DOHH2 (cell line): ENCODE measurements around the gene USP16.

Experiments
- H3F3A ChIP-seq: fragments of 200-600 bp; sonication (generic), shearing (Covaris generic); 2 replicates; pipeline ENCODE4 v1.6.0; 2016; ENCODE audit warnings: antibody characterized with exemption, mild to moderate bottlenecking; ENCODE audit not compliant: control insufficient read depth, insufficient read depth
- H3K27ac ChIP-seq: fragments of 200-600 bp; sonication (generic); 2 replicates; pipeline ENCODE4 v1.5.1; 2014; ENCODE audit warnings: low read depth, mild to moderate bottlenecking, low read length, moderate library complexity
- H3K27me3 ChIP-seq: fragments of 200-600 bp; sonication (generic); 2 replicates; pipeline ENCODE4 v1.6.1; 2014; ENCODE audit warnings: mild to moderate bottlenecking, low read length, mixed read lengths; ENCODE audit not compliant: control insufficient read depth
- H3K36me3 ChIP-seq: fragments of 200-600 bp; sonication (generic); 2 replicates; pipeline ENCODE4 v1.6.1; 2014; ENCODE audit warnings: mild to moderate bottlenecking, low read length, moderate library complexity, mixed read lengths; ENCODE audit not compliant: control insufficient read depth
- H3K4me1 ChIP-seq: fragments of 200-600 bp; sonication (generic); 2 replicates; pipeline ENCODE4 v1.6.1; 2014; ENCODE audit warnings: mild to moderate bottlenecking, low read length, mixed read lengths; ENCODE audit not compliant: control insufficient read depth
- H3K4me2 ChIP-seq: fragments of 200-600 bp; sonication (generic); 2 replicates; pipeline ENCODE4 v1.6.0; 2014; ENCODE audit warnings: mild to moderate bottlenecking, low read length, moderate library complexity
- H3K4me3 ChIP-seq: fragments of 200-600 bp; sonication (generic); 2 replicates; pipeline ENCODE4 v1.5.1; 2014; ENCODE audit warnings: mild to moderate bottlenecking, low read length, mixed read lengths
- H3K79me2 ChIP-seq: fragments of 200-600 bp; sonication (generic); 2 replicates; pipeline ENCODE4 v1.6.1; 2014; ENCODE audit warnings: mild to moderate bottlenecking, low read length, mixed read lengths; ENCODE audit not compliant: control insufficient read depth
- H3K9me2 ChIP-seq: fragments of 200-600 bp; sonication (generic); replicated peaks from 2 replicates; pipeline ENCODE4 v1.6.1; 2014; ENCODE audit warnings: mild to moderate bottlenecking, low read length, mixed read lengths; ENCODE audit not compliant: control insufficient read depth
- H3K9me3 ChIP-seq: fragments of 200-600 bp; sonication (generic); 2 replicates; pipeline ENCODE4 v1.6.1; 2014; ENCODE audit warnings: antibody characterized with exemption, low read length, mixed read lengths; ENCODE audit not compliant: control insufficient read depth, insufficient read depth
- H4K20me1 ChIP-seq: fragments of 200-600 bp; sonication (generic); 2 replicates; pipeline ENCODE4 v1.6.0; 2014; ENCODE audit warnings: low read depth, mild to moderate bottlenecking, antibody characterized with exemption, low read length, moderate library complexity; ENCODE audit not compliant: control insufficient read depth, insufficient read depth
- CTCF ChIP-seq: fragments of 200-600 bp; sonication (generic); IDR thresholded peaks from one replicate; pipeline ENCODE4 v1.5.1; 2014; ENCODE audit warnings: antibody characterized with exemption, mild to moderate bottlenecking, low read depth, low read length; ENCODE audit not compliant: poor library complexity, severe bottlenecking
- EZH2phosphoT487 ChIP-seq: fragments of 200-600 bp; sonication (generic); IDR thresholded peaks from 2 replicates; pipeline ENCODE4 v1.6.1; 2017; ENCODE audit warnings: borderline replicate concordance, mild to moderate bottlenecking, antibody characterized with exemption, low read length, moderate library complexity, mixed read lengths

USP16 gene

DNA sequence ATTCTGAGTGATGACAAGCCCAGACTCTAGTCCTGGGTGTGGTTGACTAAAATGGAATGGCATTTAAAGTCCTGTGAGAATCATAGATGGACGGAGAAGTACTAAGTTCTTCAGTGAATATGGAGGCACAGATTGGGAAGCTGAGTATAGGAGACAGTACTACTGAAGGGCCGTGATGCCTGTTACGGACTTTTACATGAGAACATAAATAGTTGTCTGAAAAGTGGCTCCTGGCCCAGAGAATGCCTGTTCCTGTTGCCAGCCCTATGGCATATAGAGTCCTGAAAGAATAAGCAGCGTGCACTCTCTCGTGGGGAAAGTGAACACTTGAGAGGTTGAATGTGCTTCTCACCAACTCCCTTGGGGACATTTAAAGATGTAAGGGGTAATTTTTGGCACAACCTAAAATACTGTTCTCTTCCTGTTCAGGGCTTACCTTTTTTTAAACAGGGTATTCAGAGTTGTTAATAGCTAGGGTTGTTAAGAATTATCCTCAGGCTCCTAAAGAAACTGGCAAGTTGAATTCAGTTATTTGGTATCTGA lies 28.6 kb downstream of the USP16 start:
- H3F3A ChIP-seq: peaks cover 38% of the 10 kb centered on the region
- no peaks in the 10 kb centered on the region for H4K20me1 ChIP-seq
- TF ChIP-seq CTCF (no peak), EZH2phosphoT487 (no peak)
- no peaks in the 10 kb centered on the region for H3K4me1 ChIP-seq
- 0 out of 2 replicates have a peak, but pooled peaks cover 2% of the 10 kb centered on the region for H3K79me2 ChIP-seq
- H3K36me3 ChIP-seq: peaks cover 91% of the 10 kb centered on the region
- H3K4me2 ChIP-seq: no peak overlapping the region
- no peak overlapping the region for H3K4me3 ChIP-seq
- H3K9me2 ChIP-seq: no peaks in the 10 kb centered on the region
- no peak overlapping the region for H3K27ac ChIP-seq
- H3K9me3 ChIP-seq: no peaks in the 10 kb centered on the region
- H3K27me3 ChIP-seq: no peaks in the 10 kb centered on the region

DNA sequence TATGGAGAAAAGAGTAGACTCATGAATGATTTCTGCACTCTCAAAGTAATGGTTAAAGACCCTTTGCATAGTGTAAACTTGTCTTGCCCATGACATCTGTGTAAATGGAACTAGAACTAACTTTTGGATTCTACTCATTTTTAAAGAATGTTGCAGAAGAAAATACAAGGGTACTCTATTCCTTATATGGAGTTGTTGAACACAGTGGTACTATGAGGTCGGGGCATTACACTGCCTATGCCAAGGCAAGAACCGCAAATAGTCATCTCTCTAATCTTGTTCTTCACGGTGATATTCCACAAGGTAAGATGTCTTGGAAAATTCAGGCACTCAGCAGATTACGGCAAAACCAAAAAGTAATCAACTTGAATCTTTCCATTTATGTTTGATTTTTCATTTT lies 29.2 kb downstream of the USP16 start:
- peaks cover 91% of the 10 kb centered on the region for H3K36me3 ChIP-seq

DNA sequence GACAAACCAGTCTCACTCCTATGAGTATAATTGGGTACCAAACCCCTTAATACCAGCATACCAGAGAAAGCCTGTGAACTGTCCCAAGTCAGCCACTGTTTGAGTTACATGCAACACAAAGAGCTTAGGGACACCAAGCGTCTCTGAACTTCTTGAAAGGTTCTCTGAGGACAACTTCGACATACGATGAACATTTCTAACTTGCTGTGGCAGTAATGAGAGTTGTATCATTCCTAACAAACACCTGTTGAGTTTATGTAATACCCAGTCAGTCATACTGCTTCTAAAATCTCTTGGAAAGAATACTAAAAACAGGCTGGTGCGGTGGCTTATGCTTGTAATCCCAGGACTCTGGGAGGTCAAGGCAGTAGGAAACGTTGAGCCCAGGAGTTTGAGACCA lies 30.6 kb downstream of the USP16 start:
- no peaks in the 10 kb centered on the region for H4K20me1 ChIP-seq
- H3K9me3 ChIP-seq: no peaks in the 10 kb centered on the region
- H3K27ac ChIP-seq: no peak overlapping the region
- H3F3A ChIP-seq: peaks cover 49% of the 10 kb centered on the region
- H3K4me2 ChIP-seq: no peak overlapping the region
- H3K36me3 ChIP-seq: peaks cover 91% of the 10 kb centered on the region
- peaks cover 9% of the 10 kb centered on the region for H3K79me2 ChIP-seq
- no peaks in the 10 kb centered on the region for H3K9me2 ChIP-seq
- no peak overlapping the region for H3K4me3 ChIP-seq
- TF ChIP-seq CTCF (no peak), EZH2phosphoT487 (no peak)
- no peaks in the 10 kb centered on the region for H3K27me3 ChIP-seq
- no peaks in the 10 kb centered on the region for H3K4me1 ChIP-seq

More for the DNA sequence above, 29.2 kb downstream of the USP16 start:
- Histone ChIP-seq H3K27ac (no peak overlapping the region), H3K4me3 (no peak overlapping the region), H3K4me1 (no peaks in the 10 kb centered on the region), H3K27me3 (no peaks in the 10 kb centered on the region), H3K79me2 (0 out of 2 replicates have a peak, but pooled peaks cover 2% of the 10 kb centered on the region), H3K9me2 (no peaks in the 10 kb centered on the region), H3F3A (peaks cover 38% of the 10 kb centered on the region), H3K9me3 (no peaks in the 10 kb centered on the region), H4K20me1 (no peaks in the 10 kb centered on the region), H3K4me2 (no peak overlapping the region)
- no peak for TF ChIP-seq CTCF
- no peak for TF ChIP-seq EZH2phosphoT487
